ENCODE measurements around the gene SCAMP2. TPM values are rescaled to one million over a fixed set of nuclear protein-coding genes. Genes with fewer than 3 reads are reported as not detected.
A peak's percentile ranks its signal among the peaks of the same experiment; 100 is the strongest.

Gene SCAMP2
- total and polyA plus RNA-seq, 2 of the 13 experiments (the other 11 are each of a cell fraction or from before 2014, with no cell fraction given) = 34.8 to 121 TPM

GRCh38 chr15:74889883-74890664 is 16.9 kb upstream of the SCAMP2 start, which contains the start of gene MPI (continued):
- TF ChIP-seq PRDM15 (CRISPR knock-in tag; IDR thresholded peaks at IDR 0.05) = peak; percentile 39; the same call in 1 of the 2 replicates
- no peak for TF ChIP-seq SMAD1 (CRISPR knock-in tag; IDR thresholded peaks at IDR 0.05; ENCODE audit: borderline replicate concordance, low read depth)
- peak; percentile 85; the same call in 1 of the 2 replicates for TF ChIP-seq CSRNP1 (CRISPR knock-in tag; IDR thresholded peaks at IDR 0.05)
- no peak for TF ChIP-seq ZNF713 (CRISPR knock-in tag; IDR thresholded peaks at IDR 0.05)
- TF ChIP-seq, protein P1, sequence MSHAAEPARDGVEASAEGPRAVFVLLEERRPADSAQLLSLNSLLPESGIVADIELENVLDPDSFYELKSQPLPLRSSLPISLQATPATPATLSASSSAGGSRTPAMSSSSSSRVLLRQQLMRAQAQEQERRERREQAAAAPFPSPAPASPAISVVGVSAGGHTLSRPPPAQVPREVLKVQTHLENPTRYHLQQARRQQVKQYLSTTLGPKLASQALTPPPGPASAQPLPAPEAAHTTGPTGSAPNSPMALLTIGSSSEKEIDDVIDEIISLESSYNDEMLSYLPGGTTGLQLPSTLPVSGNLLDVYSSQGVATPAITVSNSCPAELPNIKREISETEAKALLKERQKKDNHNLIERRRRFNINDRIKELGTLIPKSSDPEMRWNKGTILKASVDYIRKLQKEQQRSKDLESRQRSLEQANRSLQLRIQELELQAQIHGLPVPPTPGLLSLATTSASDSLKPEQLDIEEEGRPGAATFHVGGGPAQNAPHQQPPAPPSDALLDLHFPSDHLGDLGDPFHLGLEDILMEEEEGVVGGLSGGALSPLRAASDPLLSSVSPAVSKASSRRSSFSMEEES (CRISPR knock-in tag; IDR thresholded peaks at IDR 0.05) = no peak
- peak; percentile 84; the same call in 1 of the 2 replicates for TF ChIP-seq RFXAP (CRISPR knock-in tag; IDR thresholded peaks at IDR 0.05; ENCODE audit: borderline replicate concordance)

All from HepG2 (cell line).